ENCODE measurements around the gene HOXC9.

The HOXC9 gene

DNA sequence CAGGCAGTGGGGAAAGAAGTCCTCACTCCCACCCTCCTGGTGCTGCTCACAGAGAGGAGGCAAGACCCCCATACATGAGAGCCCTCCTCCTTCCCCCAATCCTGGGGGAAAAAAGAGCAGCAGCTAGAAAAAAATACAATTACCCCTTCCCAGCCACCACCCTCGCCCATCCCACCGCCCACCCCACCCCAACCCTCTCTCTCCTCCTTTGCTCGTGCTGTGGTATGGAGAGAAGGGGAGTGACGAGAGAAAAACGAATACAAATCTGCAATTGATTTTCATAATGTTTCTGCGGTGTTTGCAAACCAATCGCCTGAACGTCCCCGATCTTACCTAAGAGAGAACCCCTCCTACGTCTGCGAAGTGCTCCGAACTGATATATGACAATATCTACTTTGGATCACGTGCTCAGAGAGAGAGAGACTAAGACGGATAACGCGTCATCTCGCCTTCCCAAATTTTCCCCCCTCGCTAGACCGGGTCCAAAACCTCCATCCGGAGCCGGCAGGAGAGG is 27.2 kb upstream of the HOXC9 start, which contains the start of gene HOXC11 (continued):
- TF ChIP-seq ZNF19 (tag by site-specific recombination; IDR thresholded peaks at IDR 0.05; ENCODE audit: low read depth): no peak
- no peak for TF ChIP-seq ZNF133 (tag by site-specific recombination; IDR thresholded peaks at IDR 0.05)
- no peak for TF ChIP-seq ZBTB17 (tag by site-specific recombination; IDR thresholded peaks at IDR 0.05)
- no peak for TF ChIP-seq ZNF10 (tag by site-specific recombination; IDR thresholded peaks at IDR 0.05)
- no peak for TF ChIP-seq ZNF843 (tag by site-specific recombination; IDR thresholded peaks at IDR 0.05)
- no peak for TF ChIP-seq ZNF664 (tag by site-specific recombination; IDR thresholded peaks at IDR 0.05)
- TF ChIP-seq, protein P1, sequence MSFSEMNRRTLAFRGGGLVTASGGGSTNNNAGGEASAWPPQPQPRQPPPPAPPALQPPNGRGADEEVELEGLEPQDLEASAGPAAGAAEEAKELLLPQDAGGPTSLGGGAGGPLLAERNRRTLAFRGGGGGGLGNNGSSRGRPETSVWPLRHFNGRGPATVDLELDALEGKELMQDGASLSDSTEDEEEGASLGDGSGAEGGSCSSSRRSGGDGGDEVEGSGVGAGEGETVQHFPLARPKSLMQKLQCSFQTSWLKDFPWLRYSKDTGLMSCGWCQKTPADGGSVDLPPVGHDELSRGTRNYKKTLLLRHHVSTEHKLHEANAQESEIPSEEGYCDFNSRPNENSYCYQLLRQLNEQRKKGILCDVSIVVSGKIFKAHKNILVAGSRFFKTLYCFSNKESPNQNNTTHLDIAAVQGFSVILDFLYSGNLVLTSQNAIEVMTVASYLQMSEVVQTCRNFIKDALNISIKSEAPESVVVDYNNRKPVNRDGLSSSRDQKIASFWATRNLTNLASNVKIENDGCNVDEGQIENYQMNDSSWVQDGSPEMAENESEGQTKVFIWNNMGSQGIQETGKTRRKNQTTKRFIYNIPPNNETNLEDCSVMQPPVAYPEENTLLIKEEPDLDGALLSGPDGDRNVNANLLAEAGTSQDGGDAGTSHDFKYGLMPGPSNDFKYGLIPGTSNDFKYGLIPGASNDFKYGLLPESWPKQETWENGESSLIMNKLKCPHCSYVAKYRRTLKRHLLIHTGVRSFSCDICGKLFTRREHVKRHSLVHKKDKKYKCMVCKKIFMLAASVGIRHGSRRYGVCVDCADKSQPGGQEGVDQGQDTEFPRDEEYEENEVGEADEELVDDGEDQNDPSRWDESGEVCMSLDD (tag by site-specific recombination; IDR thresholded peaks at IDR 0.05): no peak
- TF ChIP-seq ZNF837 (tag by site-specific recombination; IDR thresholded peaks at IDR 0.05): no peak
- TF ChIP-seq ZNF792 (tag by site-specific recombination; IDR thresholded peaks at IDR 0.05): no peak
- TF ChIP-seq ZNF76 (tag by site-specific recombination; IDR thresholded peaks at IDR 0.05; ENCODE audit: borderline replicate concordance, low read depth): no peak
- no peak for TF ChIP-seq YY2 (tag by site-specific recombination; IDR thresholded peaks at IDR 0.05)
- TF ChIP-seq PRDM6 (tag by site-specific recombination; IDR thresholded peaks at IDR 0.05): no peak
- TF ChIP-seq ZNF184 (tag by site-specific recombination; IDR thresholded peaks at IDR 0.05): no peak
- peak; percentile 38; the same call in 1 of the 2 replicates for TF ChIP-seq KLF1 (tag by site-specific recombination; IDR thresholded peaks at IDR 0.05)
- TF ChIP-seq PRDM10 (tag by site-specific recombination; IDR thresholded peaks at IDR 0.05): peak; percentile 50
- TF ChIP-seq REPIN1 (tag by site-specific recombination; IDR thresholded peaks at IDR 0.05; ENCODE audit: low read depth): no peak
- no peak for TF ChIP-seq SETDB1 (IDR thresholded peaks at IDR 0.05; ENCODE audit: insufficient read length, low read length)
- no peak for TF ChIP-seq ZSCAN23 (tag by site-specific recombination; IDR thresholded peaks at IDR 0.05)
- no peak for TF ChIP-seq IKZF3 (tag by site-specific recombination; IDR thresholded peaks at IDR 0.05)
- TF ChIP-seq ZNF510 (tag by site-specific recombination; IDR thresholded peaks at IDR 0.05; ENCODE audit: insufficient replicate concordance): no peak
- peak; percentile 62; the same call in 1 of the 2 replicates for TF ChIP-seq ZNF366 (tag by site-specific recombination; conservative IDR thresholded peaks at IDR 0.05)
- TF ChIP-seq HOXD13 (CRISPR knock-in tag; IDR thresholded peaks at IDR 0.05; ENCODE audit: borderline replicate concordance): no peak
- TF ChIP-seq SP2 (tag by site-specific recombination; IDR thresholded peaks at IDR 0.05): no peak
- TF ChIP-seq SP3 (tag by site-specific recombination; IDR thresholded peaks at IDR 0.05): peak; percentile 31; the same call in 1 of the 2 replicates
- no peak for TF ChIP-seq BCL11A (tag by site-specific recombination; IDR thresholded peaks at IDR 0.05; ENCODE audit: low read depth)
- no peak for TF ChIP-seq ZNF621 (tag by site-specific recombination; IDR thresholded peaks at IDR 0.05)
- no peak for TF ChIP-seq ZNF707 (tag by site-specific recombination; IDR thresholded peaks at IDR 0.05)
- TF ChIP-seq ZNF785 (tag by site-specific recombination; IDR thresholded peaks at IDR 0.05): no peak

All from HEK293 (cell line).